NK-92 (cell line): ENCODE results near the gene CAMK2G.

Experiments
- DNase-seq: peaks from one replicate; lab custom pipeline; 2025; ENCODE audit not compliant: unreplicated experiment; lab: John Stamatoyannopoulos, UW

The CAMK2G gene

DNA sequence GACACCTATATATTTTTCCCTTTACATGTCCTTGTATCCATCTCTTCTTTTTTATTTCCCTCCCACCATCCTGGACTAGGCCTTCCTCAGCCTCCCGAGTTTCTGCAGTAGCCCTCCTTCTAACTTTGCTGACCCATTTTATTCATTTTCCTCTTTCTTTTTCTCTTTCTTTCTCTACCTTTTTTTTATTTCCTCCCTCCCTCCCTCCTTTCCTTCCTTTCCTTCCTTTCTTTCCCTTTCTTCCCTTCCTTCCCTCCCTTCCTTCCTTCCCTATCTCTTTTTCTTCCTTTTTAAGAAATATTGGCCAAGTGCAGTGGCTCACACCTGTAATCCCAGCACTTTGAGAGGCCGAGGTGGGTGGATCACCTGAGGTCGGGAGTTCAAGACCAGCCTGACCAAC lies 9.7 kb upstream of the CAMK2G start:
- no peak for DNase-seq

GRCh38 chr10:73881221-73881919 lies 7.0 kb upstream of the CAMK2G start:
- DNase-seq = no peak

- DNase-seq = peak; percentile 52
These were observed 5.2 kb upstream of the CAMK2G start for GRCh38 chr10:73879296-73880173.

GRCh38 chr10:73878365-73878764 lies 4.0 kb upstream of the CAMK2G start:
- DNase-seq = no peak

DNA sequence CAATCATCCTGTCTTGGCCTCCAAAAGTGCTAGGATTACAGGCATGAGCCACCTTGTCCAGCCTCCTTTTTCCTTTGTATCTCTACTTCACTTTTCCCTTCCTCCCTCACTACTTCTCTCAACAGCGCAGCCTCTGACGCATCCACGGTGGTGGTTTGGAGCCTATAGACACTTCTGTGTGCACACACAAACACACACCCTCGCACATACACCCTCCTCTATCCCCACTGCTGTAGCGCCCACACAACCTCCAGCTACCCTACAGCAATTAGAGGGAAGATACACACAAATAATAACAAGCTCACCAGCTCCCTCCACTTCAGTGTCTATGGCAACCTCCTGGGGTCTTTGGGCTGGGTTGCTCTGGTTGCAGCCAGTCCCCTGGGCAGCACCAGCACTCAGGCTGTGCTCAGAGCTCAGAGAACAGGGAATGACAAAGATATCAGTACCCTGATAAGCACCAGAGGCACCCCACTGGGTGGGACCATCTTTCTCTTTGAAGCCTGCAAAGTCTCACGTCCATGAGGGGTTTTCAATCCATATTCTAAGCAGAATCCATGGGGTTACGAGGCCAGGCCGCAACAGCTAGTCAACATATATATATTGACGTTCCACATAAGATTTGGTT lies 3.3 kb upstream of the CAMK2G start:
- no peak for DNase-seq

- DNase-seq = no peak
These were observed 2.6 kb upstream of the CAMK2G start for GRCh38 chr10:73876971-73877370.

DNA sequence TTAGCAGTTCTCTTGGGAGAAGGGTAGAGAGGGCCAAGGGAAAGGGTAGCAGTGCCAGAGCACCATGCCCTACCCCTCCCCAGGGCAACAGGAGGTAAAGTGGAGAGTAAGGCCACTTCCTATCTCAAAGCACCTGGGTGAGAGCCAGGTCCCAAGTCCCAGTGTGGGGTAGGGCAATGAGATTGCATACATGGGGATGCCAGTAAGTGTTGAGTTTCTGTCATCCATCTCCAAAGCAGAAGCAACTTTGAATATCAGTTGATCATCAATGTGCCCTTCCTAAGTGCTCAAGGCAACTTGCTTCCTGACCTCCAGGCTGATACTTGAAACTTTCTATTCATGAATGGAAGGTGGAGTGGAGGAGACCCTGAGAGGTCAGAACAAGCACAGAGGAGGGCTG lies 2.2 kb upstream of the CAMK2G start:
- DNase-seq = no peak

DNA sequence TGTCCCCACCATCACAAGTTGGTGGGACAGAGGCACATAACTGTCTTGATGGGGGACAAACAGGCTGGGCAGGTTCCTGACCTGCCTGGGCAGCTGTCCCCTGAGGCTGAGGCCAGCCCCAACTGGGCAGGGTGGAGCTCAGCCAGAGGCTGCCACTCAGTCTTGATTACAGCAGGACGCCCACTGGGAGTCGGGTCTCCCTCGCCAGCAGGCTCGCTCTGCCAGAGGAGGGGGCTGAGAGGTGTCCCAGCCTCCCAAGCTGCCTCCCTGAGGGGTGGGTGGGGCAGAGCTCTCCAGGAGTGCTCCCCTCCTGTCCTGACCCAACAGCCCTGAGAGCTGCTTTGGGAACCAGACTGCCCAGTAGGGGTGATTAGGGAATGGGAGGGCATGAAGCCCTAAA lies 1.8 kb upstream of the CAMK2G start:
- no peak for DNase-seq

- DNase-seq = no peak
These were observed 752 bp upstream of the CAMK2G start for GRCh38 chr10:73875139-73875475.

DNA sequence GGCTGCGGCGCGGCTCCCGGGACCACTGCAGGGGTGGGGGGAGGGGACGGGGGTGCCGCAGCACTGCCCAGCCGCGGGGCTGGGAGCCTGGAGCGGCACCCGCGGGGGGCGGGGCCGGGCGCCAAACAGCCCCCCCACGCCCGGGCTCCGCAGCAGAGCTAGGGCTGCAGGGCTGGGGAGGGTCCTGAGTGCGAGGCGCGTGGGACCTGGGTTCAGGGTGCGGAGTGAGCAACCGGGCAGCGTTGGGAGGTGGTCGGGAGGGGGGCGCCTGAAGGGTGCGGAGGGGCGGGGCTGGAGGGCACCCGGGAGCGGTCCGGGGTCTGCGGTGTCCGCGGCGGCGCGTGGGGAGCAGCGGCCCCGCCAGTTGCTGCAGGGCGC lies 528 bp downstream of the CAMK2G start:
- no peak for DNase-seq

GRCh38 chr10:73873142-73873837 lies 1.1 kb downstream of the CAMK2G start:
- DNase-seq = no peak

- no peak for DNase-seq
These were observed 2.1 kb downstream of the CAMK2G start for GRCh38 chr10:73872190-73872710.

DNA sequence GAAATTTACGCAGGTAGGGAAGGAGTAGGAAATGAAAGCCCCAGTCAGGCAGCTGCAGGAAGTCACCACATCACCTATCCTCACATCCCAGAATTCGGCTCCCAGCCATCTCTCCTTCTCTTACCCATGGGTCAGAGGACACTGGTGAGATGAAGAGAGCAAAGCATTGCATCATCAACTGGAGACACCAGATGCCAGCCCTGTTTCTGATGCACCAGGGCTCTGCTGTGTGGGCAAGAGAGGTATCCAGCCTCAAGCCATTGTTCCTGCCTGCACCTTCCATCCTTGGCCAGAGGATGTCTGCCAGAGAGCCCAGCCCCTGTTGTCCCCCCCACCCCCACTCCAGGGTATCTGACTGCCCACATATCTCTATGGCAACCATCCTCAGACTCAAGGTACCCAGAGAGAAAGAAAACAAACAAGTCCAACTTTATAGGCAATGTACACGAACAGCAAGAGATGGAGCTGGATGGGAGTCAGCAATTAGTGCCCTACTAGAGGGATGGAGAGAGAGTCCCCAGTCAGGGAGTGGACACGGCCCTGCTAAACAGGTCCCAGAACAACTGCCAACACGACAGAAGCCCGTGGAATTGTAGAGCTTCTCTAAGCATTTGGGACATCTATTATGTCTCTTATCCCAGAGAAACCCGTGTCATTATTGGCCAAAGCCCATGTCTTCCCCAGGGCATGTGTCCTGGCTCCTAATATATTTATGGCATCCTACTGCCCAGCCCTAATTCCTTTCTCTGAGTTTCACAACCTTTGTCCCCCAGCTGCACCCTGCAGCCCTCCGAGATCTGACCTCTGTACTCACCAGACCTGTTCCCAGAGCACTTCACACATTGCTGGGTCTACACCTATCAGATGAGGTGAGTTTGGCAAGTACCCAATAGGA lies 2.8 kb downstream of the CAMK2G start:
- DNase-seq = no peak

DNA sequence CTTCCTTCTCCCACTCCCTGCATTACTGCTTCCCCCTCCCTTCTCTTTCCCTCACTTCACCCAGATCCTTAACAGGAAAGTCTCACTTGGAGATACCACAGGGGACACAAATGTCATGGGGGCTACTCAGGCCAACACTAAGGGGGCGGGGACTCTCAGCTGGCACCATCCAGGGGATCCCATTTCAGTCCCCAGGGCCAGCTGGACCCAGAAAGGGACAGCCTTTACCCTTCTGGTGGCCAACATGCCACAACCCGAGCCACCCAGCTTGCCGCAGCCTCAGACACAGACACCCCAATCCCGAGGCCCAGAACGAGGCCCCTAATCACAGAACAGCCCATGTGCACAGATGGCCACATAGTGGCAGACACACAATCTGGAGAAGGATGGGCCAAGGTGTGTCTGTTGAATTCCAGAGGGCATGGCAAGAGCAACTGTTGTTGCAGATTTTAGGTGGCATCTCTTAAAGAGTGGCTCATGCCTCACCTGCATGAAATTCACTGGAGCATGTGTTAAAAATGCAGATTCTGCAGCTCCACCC lies 5.6 kb downstream of the CAMK2G start:
- DNase-seq = no peak

DNA sequence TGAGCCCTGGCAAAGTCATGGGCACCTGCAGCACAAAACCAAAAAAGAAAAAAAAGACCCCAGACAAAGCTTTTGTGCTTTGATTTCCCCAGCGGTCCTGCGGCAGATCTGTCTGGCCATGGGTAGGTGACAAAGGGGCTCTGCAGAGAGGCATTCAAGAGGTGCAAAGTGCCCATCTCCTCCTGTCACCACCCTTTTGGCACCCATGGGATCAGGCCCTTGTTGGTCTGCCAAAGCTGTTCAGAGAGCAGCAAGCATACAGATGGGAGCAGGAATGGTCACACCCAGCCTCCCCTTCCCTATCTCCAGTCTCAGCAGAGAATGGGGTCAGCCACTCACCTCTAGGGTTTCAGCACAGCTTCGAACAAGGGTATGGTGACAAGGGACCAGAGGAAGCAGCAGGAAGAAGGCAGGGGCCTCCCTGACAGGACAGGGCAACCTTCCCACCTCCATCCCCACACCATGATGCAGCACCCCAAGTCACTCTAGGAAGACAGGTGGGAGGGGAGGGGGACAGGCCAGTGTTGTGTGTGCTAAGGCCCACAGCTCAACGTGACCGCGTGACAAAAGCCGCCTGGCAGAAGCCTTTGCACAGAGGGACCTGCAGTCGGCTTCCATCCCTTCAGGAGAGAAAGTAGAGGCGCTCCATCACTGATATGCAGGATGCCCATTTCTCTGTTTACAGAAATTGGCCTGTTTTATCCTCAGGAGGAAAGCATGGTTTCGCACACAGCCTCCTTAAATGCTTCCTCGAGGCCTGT lies 6.3 kb downstream of the CAMK2G start:
- DNase-seq = no peak

GRCh38 chr10:73867126-73867807 lies 7.1 kb downstream of the CAMK2G start:
- no peak for DNase-seq

DNA sequence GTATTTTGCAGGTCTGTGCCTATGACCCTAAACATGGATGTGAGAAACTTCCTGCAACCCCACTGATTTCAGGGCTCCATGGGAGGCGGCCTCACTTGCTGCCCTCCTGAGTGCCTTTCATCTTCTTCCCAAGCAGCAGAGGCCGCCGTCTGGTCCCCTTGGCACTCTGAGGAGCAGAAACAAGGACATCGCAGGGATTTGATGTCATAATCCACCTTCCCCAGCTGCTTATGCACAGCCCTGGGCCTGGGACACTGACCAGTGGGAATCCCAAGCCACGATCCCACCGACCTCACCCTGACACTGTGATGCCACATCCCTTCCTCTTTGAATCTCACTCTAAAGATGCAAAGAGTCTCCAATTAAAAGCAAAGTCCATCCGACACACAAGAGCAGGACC lies 7.7 kb downstream of the CAMK2G start:
- DNase-seq = no peak
